C4-2B (cell line): ENCODE results near the gene TLR10.

Source experiments
- ZFX ChIP-seq: fragments of 450-650 bp; IDR thresholded peaks from 2 replicates; pipeline ENCODE4 v1.6.1; 2017
- TF ChIP-seq, protein P1 (sequence below): fragments of 450-650 bp; conservative IDR thresholded peaks from 2 replicates; pipeline ENCODE4 v1.5.1; 2017; ENCODE audit warnings: mild to moderate bottlenecking

- TF ChIP-seq, protein P1, sequence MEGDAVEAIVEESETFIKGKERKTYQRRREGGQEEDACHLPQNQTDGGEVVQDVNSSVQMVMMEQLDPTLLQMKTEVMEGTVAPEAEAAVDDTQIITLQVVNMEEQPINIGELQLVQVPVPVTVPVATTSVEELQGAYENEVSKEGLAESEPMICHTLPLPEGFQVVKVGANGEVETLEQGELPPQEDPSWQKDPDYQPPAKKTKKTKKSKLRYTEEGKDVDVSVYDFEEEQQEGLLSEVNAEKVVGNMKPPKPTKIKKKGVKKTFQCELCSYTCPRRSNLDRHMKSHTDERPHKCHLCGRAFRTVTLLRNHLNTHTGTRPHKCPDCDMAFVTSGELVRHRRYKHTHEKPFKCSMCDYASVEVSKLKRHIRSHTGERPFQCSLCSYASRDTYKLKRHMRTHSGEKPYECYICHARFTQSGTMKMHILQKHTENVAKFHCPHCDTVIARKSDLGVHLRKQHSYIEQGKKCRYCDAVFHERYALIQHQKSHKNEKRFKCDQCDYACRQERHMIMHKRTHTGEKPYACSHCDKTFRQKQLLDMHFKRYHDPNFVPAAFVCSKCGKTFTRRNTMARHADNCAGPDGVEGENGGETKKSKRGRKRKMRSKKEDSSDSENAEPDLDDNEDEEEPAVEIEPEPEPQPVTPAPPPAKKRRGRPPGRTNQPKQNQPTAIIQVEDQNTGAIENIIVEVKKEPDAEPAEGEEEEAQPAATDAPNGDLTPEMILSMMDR = no peak
- TF ChIP-seq ZFX = no peak
Observed at GRCh38 chr4:38765382-38765781, 17.4 kb downstream of the TLR10 start.
